Fibroblast of lung (primary cell): ENCODE measurements around the gene ZNF716. TPM values are rescaled to one million over a fixed set of nuclear protein-coding genes. Genes with fewer than 3 reads are reported as not detected.

Experiments used
- DNase-seq, 2 donors: peaks; one replicate each; pipeline versions ENCODE4 v3.0.0 to v3.0.0-alpha.2; 2010; ENCODE audit warnings: low read depth in 2 of 2
- H2AFZ ChIP-seq: 2 replicates; pipeline ENCODE4 v1.5.1; 2012; ENCODE audit warnings: low read length, control low read depth, inconsistent platforms
- H3K27ac ChIP-seq: 2 replicates; pipeline ENCODE4 v1.5.1; 2011; ENCODE audit warnings: low read length, control low read depth; ENCODE audit not compliant: insufficient read depth
- H3K27me3 ChIP-seq: 2 replicates; pipeline ENCODE4 v1.5.1; 2011; ENCODE audit warnings: mild to moderate bottlenecking, low read length; ENCODE audit not compliant: control insufficient read depth, insufficient read depth
- H3K36me3 ChIP-seq: 2 replicates; pipeline ENCODE4 v1.5.1; 2011; ENCODE audit warnings: low read length; ENCODE audit not compliant: control insufficient read depth, insufficient read depth
- H3K4me1 ChIP-seq: 2 replicates; pipeline ENCODE4 v1.5.1; 2011; ENCODE audit warnings: low read length; ENCODE audit not compliant: control insufficient read depth, insufficient read depth; ENCODE audit errors: extremely low read depth
- H3K4me2 ChIP-seq: 2 replicates; pipeline ENCODE4 v1.5.1; 2011; ENCODE audit warnings: low read length, control low read depth; ENCODE audit not compliant: insufficient read depth; ENCODE audit errors: extremely low read depth
- H3K4me3 ChIP-seq, 4 experiments: fragments of 200-600 bp in 1 of 4; sonication (generic) in 1 of 4; replicated peaks in 1 of 4; 2 replicates each; pipeline ENCODE4 v1.5.1; 2011 to 2016; ENCODE audit warnings: low read length in 4 of 4, low read depth in 3 of 4, mild to moderate bottlenecking in 3 of 4, control low read depth in 2 of 4, inconsistent platforms in 1 of 4, mixed read lengths in 1 of 4; ENCODE audit not compliant: insufficient read depth in 1 of 4; ENCODE audit errors: control extremely low read depth in 1 of 4
- H3K79me2 ChIP-seq: 2 replicates; pipeline ENCODE4 v1.5.1; 2012; ENCODE audit warnings: mild to moderate bottlenecking, low read length, inconsistent platforms; ENCODE audit not compliant: control insufficient read depth, insufficient read depth
- H3K9ac ChIP-seq: 2 replicates; pipeline ENCODE4 v1.5.1; 2011; ENCODE audit warnings: mild to moderate bottlenecking, low read length, control low read depth; ENCODE audit not compliant: insufficient read depth
- H3K9me3 ChIP-seq: 2 replicates; pipeline ENCODE4 v1.5.1; 2012; ENCODE audit warnings: low read depth, low read length; ENCODE audit not compliant: control insufficient read depth, insufficient read depth
- H4K20me1 ChIP-seq: 2 replicates; pipeline ENCODE4 v1.5.1; 2011; ENCODE audit warnings: low read length; ENCODE audit not compliant: control insufficient read depth, insufficient read depth; ENCODE audit errors: extremely low read depth
- EZH2 ChIP-seq: IDR thresholded peaks from 2 replicates; pipeline ENCODE4 v1.5.1; 2012; ENCODE audit warnings: low read length, control low read depth, mild to moderate bottlenecking; ENCODE audit errors: missing control alignments
- polyA plus RNA-seq, 2 donors: library from polyadenylated mRNA; depleted of rRNA in 1 of 2; stranded (reverse) in 1 of 2; unstranded in 1 of 2; fragments of >200 nt; gene quantifications; 2 replicates each; pipeline ENCODE4 v1.2.1, GENCODE V29; 2011 to 2012; ENCODE audit warnings: missing spikeins in 1 of 2
- total RNA-seq: library from RNA; depleted of rRNA; stranded (reverse); fragments of >200 nt; gene quantifications from 2 replicates; pipeline ENCODE4 v1.2.1, GENCODE V29; 2014
- TF ChIP-seq, protein P1 (sequence below), 2 donors: IDR thresholded peaks in 1 of 2; conservative IDR thresholded peaks in 1 of 2; 1 replicate in 1 of 2; 2 replicates in 1 of 2; pipeline ENCODE4 v1.5.1; 2011 to 2012; ENCODE audit warnings: low read length in 2 of 2, control low read depth in 1 of 2, inconsistent platforms in 1 of 2, low read depth in 1 of 2, mild to moderate bottlenecking in 1 of 2

Gene ZNF716
- total and polyA plus RNA-seq, 2 donors (not counting 1 experiment from before 2014, with no cell fraction given): not detected

GRCh38 chr7:57413529-57414398, 36.2 kb upstream of the ZNF716 start:
- DNase-seq: no peak
- no peaks in the 10 kb centered on the region for H4K20me1 ChIP-seq
- no peaks in the 10 kb centered on the region for H3K9me3 ChIP-seq
- no peak for TF ChIP-seq EZH2
- TF ChIP-seq, protein P1, sequence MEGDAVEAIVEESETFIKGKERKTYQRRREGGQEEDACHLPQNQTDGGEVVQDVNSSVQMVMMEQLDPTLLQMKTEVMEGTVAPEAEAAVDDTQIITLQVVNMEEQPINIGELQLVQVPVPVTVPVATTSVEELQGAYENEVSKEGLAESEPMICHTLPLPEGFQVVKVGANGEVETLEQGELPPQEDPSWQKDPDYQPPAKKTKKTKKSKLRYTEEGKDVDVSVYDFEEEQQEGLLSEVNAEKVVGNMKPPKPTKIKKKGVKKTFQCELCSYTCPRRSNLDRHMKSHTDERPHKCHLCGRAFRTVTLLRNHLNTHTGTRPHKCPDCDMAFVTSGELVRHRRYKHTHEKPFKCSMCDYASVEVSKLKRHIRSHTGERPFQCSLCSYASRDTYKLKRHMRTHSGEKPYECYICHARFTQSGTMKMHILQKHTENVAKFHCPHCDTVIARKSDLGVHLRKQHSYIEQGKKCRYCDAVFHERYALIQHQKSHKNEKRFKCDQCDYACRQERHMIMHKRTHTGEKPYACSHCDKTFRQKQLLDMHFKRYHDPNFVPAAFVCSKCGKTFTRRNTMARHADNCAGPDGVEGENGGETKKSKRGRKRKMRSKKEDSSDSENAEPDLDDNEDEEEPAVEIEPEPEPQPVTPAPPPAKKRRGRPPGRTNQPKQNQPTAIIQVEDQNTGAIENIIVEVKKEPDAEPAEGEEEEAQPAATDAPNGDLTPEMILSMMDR (conservative IDR thresholded peaks at IDR 0.05 in 1 of 2, IDR thresholded peaks at IDR 0.05 in 1 of 2; ENCODE audit: low read depth in 1 of 2, low read length in 2 of 2): no peak
- no peaks in the 10 kb centered on the region for H3K4me1 ChIP-seq
- no peak overlapping the region for H2AFZ ChIP-seq
- H3K27me3 ChIP-seq: no peaks in the 10 kb centered on the region
- H3K4me2 ChIP-seq: no peak overlapping the region
- H3K36me3 ChIP-seq: no peaks in the 10 kb centered on the region
- no peak overlapping the region for H3K4me3 ChIP-seq
- H3K27ac ChIP-seq: no peak overlapping the region
- H3K9ac ChIP-seq: no peak overlapping the region
- no peaks in the 10 kb centered on the region for H3K79me2 ChIP-seq

GRCh38 chr7:57414415-57414814, 35.6 kb upstream of the ZNF716 start:
- no peak for DNase-seq
- Histone ChIP-seq H3K27ac (no peak overlapping the region), H2AFZ (no peak overlapping the region), H3K79me2 (no peaks in the 10 kb centered on the region), H3K9ac (no peak overlapping the region), H3K4me2 (no peak overlapping the region), H3K36me3 (no peaks in the 10 kb centered on the region), H3K4me1 (no peaks in the 10 kb centered on the region), H3K4me3 (no peak overlapping the region), H3K27me3 (no peaks in the 10 kb centered on the region), H3K9me3 (no peaks in the 10 kb centered on the region), H4K20me1 (no peaks in the 10 kb centered on the region)
- TF ChIP-seq, protein P1 (conservative IDR thresholded peaks at IDR 0.05 in 1 of 2, IDR thresholded peaks at IDR 0.05 in 1 of 2; ENCODE audit: low read depth in 1 of 2, low read length in 2 of 2): no peak
- TF ChIP-seq EZH2: no peak

GRCh38 chr7:57414852-57415251, 35.1 kb upstream of the ZNF716 start:
- H3K9ac ChIP-seq: no peak overlapping the region
- H3K4me3 ChIP-seq: no peak overlapping the region
- H3K9me3 ChIP-seq: no peaks in the 10 kb centered on the region
- H4K20me1 ChIP-seq: no peaks in the 10 kb centered on the region
- TF ChIP-seq, protein P1 (conservative IDR thresholded peaks at IDR 0.05 in 1 of 2, IDR thresholded peaks at IDR 0.05 in 1 of 2; ENCODE audit: low read depth in 1 of 2, low read length in 2 of 2): no peak
- TF ChIP-seq EZH2: no peak
- H3K79me2 ChIP-seq: no peaks in the 10 kb centered on the region
- no peak overlapping the region for H3K4me2 ChIP-seq
- no peaks in the 10 kb centered on the region for H3K36me3 ChIP-seq
- H2AFZ ChIP-seq: no peak overlapping the region
- DNase-seq: no peak
- no peaks in the 10 kb centered on the region for H3K27me3 ChIP-seq
- H3K4me1 ChIP-seq: no peaks in the 10 kb centered on the region
- no peak overlapping the region for H3K27ac ChIP-seq
